HAP-1 (cell line): Measurements from ENCODE around the gene C22orf39.

Source experiments
- DNase-seq, 2 experiments: peaks; one replicate each; pipeline ENCODE4 v3.0.0-alpha.2; 2016 to 2020; ENCODE audit warnings: low spot score in 2 of 2
- H3K27me3 ChIP-seq: fragments of 250-450 bp; sonication (Bioruptor Pico); 2 replicates; pipeline ENCODE4 v1.5.1; 2020; ENCODE audit warnings: low read depth, mild to moderate bottlenecking, moderate library complexity
- H3K36me3 ChIP-seq: fragments of 250-450 bp; sonication (Bioruptor Pico); replicated peaks from 2 replicates; pipeline ENCODE4 v1.5.1; 2020; ENCODE audit warnings: mild to moderate bottlenecking
- H3K4me1 ChIP-seq: fragments of 250-450 bp; sonication (Bioruptor Pico); 2 replicates; pipeline ENCODE4 v1.5.1; 2020; ENCODE audit warnings: mild to moderate bottlenecking
- H3K4me3 ChIP-seq: fragments of 250-450 bp; sonication (Bioruptor Pico); 2 replicates; pipeline ENCODE4 v1.5.1; 2020; ENCODE audit warnings: mild to moderate bottlenecking, moderate library complexity
- H3K9me3 ChIP-seq: fragments of 250-450 bp; sonication (Bioruptor Pico); 2 replicates; pipeline ENCODE4 v1.5.1; 2020; ENCODE audit warnings: mild to moderate bottlenecking, moderate library complexity
- in situ Hi-C: fragments of 300-500 bp; cut with MboI; formaldehyde crosslinking; loops from 3 replicates; pipeline ENCODE4 v1.14.3; 2020; ENCODE audit warnings: low sequenced_read_pairs, inconsistent platforms, mixed read lengths

C22orf39 gene, protein sequence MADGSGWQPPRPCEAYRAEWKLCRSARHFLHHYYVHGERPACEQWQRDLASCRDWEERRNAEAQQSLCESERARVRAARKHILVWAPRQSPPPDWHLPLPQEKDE

GRCh38 chr22:19447330-19448075, at the start of gene C22orf39:
TSS of gene C22orf39 (minus strand) at chr22:19447711. CDS start at chr22:19447688, 23 bp downstream.
- Histone ChIP-seq H3K9me3 (no peaks in the 10 kb centered on the region), H3K36me3 (peaks cover 61% of the 10 kb centered on the region), H3K27me3 (no peaks in the 10 kb centered on the region), H3K4me3 (peak within 1 kb of the TSS; percentile 55), H3K4me1 (peaks cover 20% of the 10 kb centered on the region)
- in situ Hi-C loops, result loop anchor here (25.0 kb wide), 2 partner anchors 415 to 485 kb away; partner anchors contain the start of genes GNB1L and RTL10
- DNase-seq, result peak; percentile 92 to 96

DNA sequence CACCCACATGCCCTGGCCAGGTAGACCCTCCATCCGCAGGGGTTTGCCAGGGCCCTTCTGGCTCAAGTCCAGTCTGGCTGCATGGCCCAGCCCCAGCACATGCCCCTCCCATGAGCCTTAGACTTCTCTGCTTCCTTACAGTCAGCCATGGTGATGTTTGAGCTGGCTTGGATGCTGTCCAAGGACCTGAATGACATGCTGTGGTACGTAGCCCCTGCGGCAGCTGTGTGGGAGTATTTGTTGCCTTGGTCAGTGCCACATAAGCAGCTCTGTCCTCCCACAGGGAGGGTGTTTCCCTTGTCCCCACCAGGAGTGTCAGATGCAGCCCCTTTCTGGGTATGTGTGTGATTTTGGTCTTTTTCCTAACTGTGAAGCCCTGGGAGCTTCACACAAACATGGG, 49.7 kb upstream of the C22orf39 start:
- in situ Hi-C loops, result no loop called here
- Histone ChIP-seq H3K27me3 (no peaks in the 10 kb centered on the region), H3K9me3 (no peaks in the 10 kb centered on the region), H3K4me1 (no peaks in the 10 kb centered on the region), H3K4me3 (no peak overlapping the region), H3K36me3 (peaks cover 71% of the 10 kb centered on the region)
- no peak for DNase-seq

DNA sequence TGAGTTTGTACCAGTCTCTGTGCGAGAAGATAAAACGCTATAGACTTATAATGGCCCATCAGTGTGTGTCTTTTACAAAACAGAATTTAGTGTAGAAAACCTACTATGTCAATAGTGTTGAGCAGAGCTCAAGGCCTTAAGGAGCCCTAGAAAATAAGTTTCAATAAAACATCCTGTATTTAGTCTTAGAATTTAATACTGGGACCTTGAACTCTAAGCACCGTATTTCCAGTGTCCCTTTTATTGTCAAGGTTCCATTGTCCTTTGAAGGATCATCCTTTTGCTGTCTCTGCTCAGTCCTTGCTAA, 48.8 kb upstream of the C22orf39 start:
- no peak overlapping the region for H3K4me3 ChIP-seq
- no peaks in the 10 kb centered on the region for H3K27me3 ChIP-seq
- H3K4me1 ChIP-seq, result no peaks in the 10 kb centered on the region
- no peaks in the 10 kb centered on the region for H3K9me3 ChIP-seq
- in situ Hi-C loops, result no loop called here
- peaks cover 79% of the 10 kb centered on the region for H3K36me3 ChIP-seq
- no peak for DNase-seq

- no peak for DNase-seq
- Histone ChIP-seq H3K9me3 (no peaks in the 10 kb centered on the region), H3K4me3 (no peak overlapping the region), H3K27me3 (no peaks in the 10 kb centered on the region), H3K36me3 (peaks cover 83% of the 10 kb centered on the region), H3K4me1 (no peaks in the 10 kb centered on the region)
- in situ Hi-C loops, result no loop called here
Observed at GRCh38 chr22:19495562-19496323, 48.2 kb upstream of the C22orf39 start.

GRCh38 chr22:19494676-19495173, 47.2 kb upstream of the C22orf39 start:
- no peaks in the 10 kb centered on the region for H3K27me3 ChIP-seq
- DNase-seq, result no peak
- peaks cover 88% of the 10 kb centered on the region for H3K36me3 ChIP-seq
- H3K4me1 ChIP-seq, result no peaks in the 10 kb centered on the region
- H3K4me3 ChIP-seq, result no peak overlapping the region
- in situ Hi-C loops, result no loop called here
- no peaks in the 10 kb centered on the region for H3K9me3 ChIP-seq

DNA sequence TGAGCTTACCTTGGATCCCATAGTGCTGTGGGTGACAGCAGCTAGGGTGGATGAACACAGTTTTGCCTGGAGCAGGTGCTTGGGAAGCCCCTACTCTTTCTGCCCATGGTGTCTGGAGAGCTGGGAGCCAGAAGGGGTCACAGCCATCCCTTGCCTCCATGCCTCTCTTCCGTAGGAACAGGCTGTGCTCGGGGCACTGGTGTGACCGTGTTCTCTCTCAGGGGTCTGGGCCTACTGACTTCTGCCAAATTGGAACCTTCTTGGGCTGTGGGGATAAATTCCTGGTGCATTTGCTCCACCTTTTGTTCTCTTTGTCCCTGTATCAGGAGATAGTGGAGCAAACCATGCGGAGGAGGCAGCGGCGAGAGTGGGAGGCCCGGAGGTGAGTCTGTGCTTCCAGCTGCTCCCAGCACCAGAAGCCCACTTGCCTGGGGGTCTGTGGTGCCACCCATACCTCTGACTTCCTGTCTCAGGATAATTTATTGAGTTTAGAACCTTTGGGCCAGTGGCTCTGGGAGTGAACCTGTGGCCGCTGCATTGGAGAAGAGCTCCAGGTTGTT, 46.6 kb upstream of the C22orf39 start:
- Histone ChIP-seq H3K9me3 (no peaks in the 10 kb centered on the region), H3K36me3 (peaks cover 88% of the 10 kb centered on the region), H3K27me3 (no peaks in the 10 kb centered on the region), H3K4me3 (no peak overlapping the region), H3K4me1 (no peaks in the 10 kb centered on the region)
- DNase-seq, result no peak
- in situ Hi-C loops, result no loop called here

DNA sequence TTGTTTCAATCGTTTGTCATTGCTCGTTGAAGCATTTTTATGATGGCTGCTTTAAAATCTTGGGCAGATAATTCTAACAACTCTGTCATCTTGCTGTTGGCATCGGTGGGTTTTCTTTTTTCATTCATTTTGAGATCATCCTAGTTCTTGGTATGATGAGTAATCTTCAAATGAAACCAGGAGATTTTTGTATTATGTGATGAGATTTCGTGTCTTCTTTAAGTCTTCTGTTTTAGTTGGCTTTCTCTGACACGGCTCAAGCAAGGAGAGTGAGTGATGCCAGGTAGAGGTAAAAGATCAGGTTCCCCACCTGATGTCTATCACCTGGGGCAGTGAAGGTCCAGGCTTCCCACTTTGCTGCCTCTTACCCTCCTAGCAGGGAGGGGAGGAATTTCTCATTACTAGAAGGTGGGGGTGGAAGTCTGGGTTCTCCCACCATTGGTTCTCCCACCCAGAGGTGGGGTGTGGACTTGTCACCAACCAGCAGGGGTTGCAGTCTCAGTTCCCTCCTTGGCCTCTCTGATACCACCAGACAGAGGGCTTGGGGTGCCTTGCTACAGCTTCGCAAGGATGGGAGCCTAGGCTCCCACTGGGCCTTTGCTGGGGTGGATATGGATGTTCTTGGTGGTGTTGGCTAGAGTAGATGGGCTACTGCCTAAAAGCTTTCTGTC, 45.1 kb upstream of the C22orf39 start:
- no peak for DNase-seq
- no peaks in the 10 kb centered on the region for H3K4me1 ChIP-seq
- no peaks in the 10 kb centered on the region for H3K27me3 ChIP-seq
- H3K4me3 ChIP-seq, result no peak overlapping the region
- H3K36me3 ChIP-seq, result peaks cover 89% of the 10 kb centered on the region
- in situ Hi-C loops, result no loop called here
- H3K9me3 ChIP-seq, result no peaks in the 10 kb centered on the region

DNA sequence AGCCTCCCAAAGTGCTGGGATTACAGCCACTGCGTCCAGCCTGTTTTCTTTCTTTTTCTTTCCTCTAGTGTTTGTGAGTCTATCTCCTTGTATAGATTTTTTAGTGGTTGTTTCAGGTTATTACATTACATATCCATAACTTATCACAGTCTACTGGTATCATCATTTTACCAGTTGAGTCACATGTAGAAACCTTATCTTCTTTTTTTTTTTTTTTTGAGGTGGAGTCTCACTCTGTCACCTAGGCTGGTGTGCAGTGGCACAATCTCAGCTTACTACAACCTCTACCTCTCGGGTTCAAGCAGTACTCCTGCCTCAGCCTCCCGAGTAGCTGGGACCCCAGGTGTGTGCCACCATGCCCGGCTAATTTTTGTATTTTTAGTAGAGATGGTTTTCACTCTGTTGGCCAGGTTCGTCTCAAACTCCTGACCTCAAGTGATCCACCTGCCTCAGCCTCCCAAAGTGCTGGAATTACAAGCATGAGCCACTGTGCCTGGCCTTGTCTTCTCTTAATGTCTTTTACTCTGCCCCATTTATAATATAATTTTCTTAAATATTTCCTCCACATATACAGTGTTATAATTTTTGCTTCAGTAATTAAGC, 43.2 kb upstream of the C22orf39 start:
- DNase-seq, result no peak
- Histone ChIP-seq H3K9me3 (no peaks in the 10 kb centered on the region), H3K4me1 (no peaks in the 10 kb centered on the region), H3K4me3 (no peak overlapping the region), H3K27me3 (no peaks in the 10 kb centered on the region), H3K36me3 (peaks cover 89% of the 10 kb centered on the region)
- in situ Hi-C loops, result no loop called here

GRCh38 chr22:19488884-19489843, 41.7 kb upstream of the C22orf39 start:
- in situ Hi-C loops, result no loop called here
- DNase-seq, result no peak
- H3K27me3 ChIP-seq, result no peaks in the 10 kb centered on the region
- H3K4me3 ChIP-seq, result no peak overlapping the region
- no peaks in the 10 kb centered on the region for H3K9me3 ChIP-seq
- no peaks in the 10 kb centered on the region for H3K4me1 ChIP-seq
- peaks cover 88% of the 10 kb centered on the region for H3K36me3 ChIP-seq

DNA sequence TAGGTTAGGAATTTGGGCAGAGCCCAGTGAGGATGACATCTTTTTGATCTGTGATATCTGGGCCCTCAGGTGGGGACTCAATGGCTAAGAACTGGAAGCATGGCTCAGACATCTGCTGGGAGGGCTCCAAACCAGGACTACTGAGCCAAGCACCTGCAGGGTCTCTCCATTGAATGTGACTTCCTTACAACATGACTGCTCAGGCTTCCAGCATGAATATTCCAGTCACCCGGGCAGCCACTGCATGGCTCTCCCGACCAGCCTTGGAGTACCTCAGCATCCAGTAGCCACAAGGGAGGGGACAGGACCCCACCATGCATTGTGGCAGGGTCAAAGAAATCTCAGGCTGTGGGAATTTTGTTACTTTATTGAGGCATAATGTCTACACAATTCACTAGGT, 40.8 kb upstream of the C22orf39 start:
- Histone ChIP-seq H3K4me3 (no peak overlapping the region), H3K27me3 (no peaks in the 10 kb centered on the region), H3K9me3 (no peaks in the 10 kb centered on the region), H3K36me3 (peaks cover 88% of the 10 kb centered on the region), H3K4me1 (no peaks in the 10 kb centered on the region)
- in situ Hi-C loops, result no loop called here
- DNase-seq, result no peak

DNA sequence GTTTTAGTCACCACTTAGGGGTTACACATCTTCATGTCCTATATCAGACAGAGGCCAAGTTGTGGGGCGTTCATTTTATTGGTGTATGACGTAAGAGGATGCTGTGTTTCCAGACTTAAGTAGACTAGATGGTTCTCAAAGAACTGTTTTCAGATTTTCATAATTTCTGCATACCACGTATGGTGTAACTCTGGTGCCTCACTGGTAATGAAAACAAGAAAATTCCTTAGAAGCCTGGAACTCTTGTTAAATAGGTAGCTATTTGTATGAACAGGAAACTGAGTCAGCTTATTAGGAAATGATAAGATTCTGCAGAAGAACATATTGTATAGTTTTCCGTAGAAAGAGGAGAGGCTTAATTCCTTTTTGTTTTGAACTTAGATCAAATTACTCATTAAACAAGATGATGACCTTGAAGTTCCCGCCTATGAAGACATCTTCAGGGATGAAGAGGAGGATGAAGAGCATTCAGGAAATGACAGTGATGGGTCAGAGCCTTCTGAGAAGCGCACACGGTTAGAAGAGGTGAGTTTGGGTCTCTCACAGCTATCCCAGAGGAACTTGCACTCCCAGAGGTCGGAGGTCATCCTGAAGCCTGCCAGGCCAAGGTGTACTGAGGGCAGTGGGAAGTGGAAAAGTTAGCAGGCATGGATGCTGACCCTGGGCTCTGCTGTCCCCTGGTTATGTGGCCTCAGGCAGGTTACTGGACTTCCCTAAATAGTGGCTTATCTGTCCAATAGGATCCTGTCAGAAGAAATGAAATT, 36.2 kb upstream of the C22orf39 start:
- H3K4me3 ChIP-seq, result no peak overlapping the region
- no peaks in the 10 kb centered on the region for H3K9me3 ChIP-seq
- H3K36me3 ChIP-seq, result peaks cover 72% of the 10 kb centered on the region
- in situ Hi-C loops, result no loop called here
- no peaks in the 10 kb centered on the region; the same call in 1 of the 2 replicates for H3K4me1 ChIP-seq
- no peaks in the 10 kb centered on the region for H3K27me3 ChIP-seq
- DNase-seq, result no peak

- Histone ChIP-seq H3K4me3 (no peak overlapping the region), H3K36me3 (peaks cover 61% of the 10 kb centered on the region), H3K9me3 (no peaks in the 10 kb centered on the region), H3K27me3 (no peaks in the 10 kb centered on the region), H3K4me1 (peaks cover 1% of the 10 kb centered on the region)
- DNase-seq, result no peak
- in situ Hi-C loops, result no loop called here
Observed at GRCh38 chr22:19482297-19482696, 34.8 kb upstream of the C22orf39 start.
